IMR-90 (cell line): ENCODE data around the gene SKAP1. TPM values are rescaled to one million over a fixed set of nuclear protein-coding genes. Genes with fewer than 3 reads are reported as not detected.

Experiments used
- ATAC-seq: fragments of 200-7000 bp; cut with Tn5 transposase; 2 replicates; pipeline ENCODE4 v1.9.1; 2020; ENCODE audit warnings: low read depth, mild to moderate bottlenecking, moderate library complexity
- BruUV-seq: library from RNA; stranded (reverse); fragments of 400-500 nt; replicated peaks from 2 replicates; lab custom pipeline; 2021; lab: Mats Ljungman, UMichigan
- CTCF ChIA-PET: fragments of 300-600 bp; formaldehyde crosslinking; extraction: SDS; loops from one replicate; lab custom pipeline; 2021; ENCODE audit warnings: antibody characterized with exemption; lab: Yijun Ruan, JAX
- POLR2A ChIA-PET: fragments of 300-600 bp; sonication (Branson Sonifier 250); formaldehyde crosslinking; loops from one replicate; lab custom pipeline; 2022; ENCODE audit warnings: antibody characterized with exemption; ENCODE audit not compliant: unreplicated experiment; lab: Charles Lee
- DNase-seq: peaks from one replicate; pipeline ENCODE4 v3.0.0; 2013
- H2AFZ ChIP-seq: replicated peaks from 2 replicates; pipeline ENCODE3; 2013; ENCODE audit warnings: low read length, mild to moderate bottlenecking; ENCODE audit not compliant: poor library complexity
- H2AK5ac ChIP-seq: 2 replicates; pipeline ENCODE4 v1.6.1; 2013; ENCODE audit warnings: low read depth, low read length, inconsistent platforms
- H2AK9ac ChIP-seq: replicated peaks from 2 replicates; pipeline ENCODE3; 2013; ENCODE audit warnings: mild to moderate bottlenecking, low read depth, low read length, moderate library complexity; ENCODE audit not compliant: poor library complexity
- H2BK120ac ChIP-seq: 2 replicates; pipeline ENCODE4 v1.6.1; 2013; ENCODE audit warnings: low read depth, low read length, inconsistent platforms
- H2BK15ac ChIP-seq: 3 replicates; pipeline ENCODE4 v1.6.1; 2013; ENCODE audit warnings: low read depth, low read length, inconsistent platforms
- H2BK20ac ChIP-seq: 2 replicates; pipeline ENCODE4 v1.6.1; 2013; ENCODE audit warnings: low read depth, mild to moderate bottlenecking, inconsistent platforms, low read length, moderate library complexity
- H2BK5ac ChIP-seq: 2 replicates; pipeline ENCODE4 v1.6.1; 2013; ENCODE audit warnings: mild to moderate bottlenecking, low read depth, low read length, inconsistent platforms; ENCODE audit not compliant: poor library complexity, severe bottlenecking
- H3K14ac ChIP-seq: replicated peaks from 2 replicates; pipeline ENCODE4 v1.6.1; 2013; ENCODE audit warnings: low read depth, low read length, inconsistent platforms
- H3K18ac ChIP-seq: 2 replicates; pipeline ENCODE4 v1.6.1; 2013; ENCODE audit warnings: low read depth, low read length, control low read depth
- H3K23ac ChIP-seq: 2 replicates; pipeline ENCODE4 v1.6.1; 2013; ENCODE audit warnings: low read depth, low read length, inconsistent platforms
- H3K27ac ChIP-seq: 2 replicates; pipeline ENCODE4 v1.5.1; 2013; ENCODE audit warnings: mild to moderate bottlenecking, control low read depth, low read length; ENCODE audit not compliant: insufficient read depth
- H3K27me3 ChIP-seq: 2 replicates; pipeline ENCODE4 v1.6.1; 2013; ENCODE audit warnings: low read length; ENCODE audit not compliant: control insufficient read depth, insufficient read depth
- H3K36me3 ChIP-seq: 2 replicates; pipeline ENCODE4 v1.6.1; 2013; ENCODE audit warnings: low read length, mixed read lengths; ENCODE audit not compliant: control insufficient read depth, insufficient read depth
- H3K4ac ChIP-seq: 2 replicates; pipeline ENCODE4 v1.6.1; 2013; ENCODE audit warnings: low read depth, low read length, inconsistent platforms
- H3K4me1 ChIP-seq: 2 replicates; pipeline ENCODE4 v1.6.1; 2013; ENCODE audit warnings: low read length, mixed read lengths; ENCODE audit not compliant: control insufficient read depth, insufficient read depth
- H3K4me2 ChIP-seq: 2 replicates; pipeline ENCODE4 v1.6.1; 2013; ENCODE audit warnings: low read depth, mild to moderate bottlenecking, control low read depth, low read length, moderate library complexity
- H3K4me3 ChIP-seq: 2 replicates; pipeline ENCODE4 v1.5.1; 2013; ENCODE audit warnings: low read depth, mild to moderate bottlenecking, control low read depth, low read length, moderate library complexity; ENCODE audit not compliant: insufficient read depth
- H3K56ac ChIP-seq: 2 replicates; pipeline ENCODE4 v1.6.1; 2013; ENCODE audit warnings: low read length, inconsistent platforms; ENCODE audit not compliant: insufficient read depth; ENCODE audit errors: extremely low read depth
- H3K79me1 ChIP-seq, 2 experiments: 2 replicates each; pipeline ENCODE4 v1.6.1; 2013; ENCODE audit warnings: low read length in 2 of 2, inconsistent platforms in 1 of 2, low read depth in 1 of 2
- H3K9ac ChIP-seq: 2 replicates; pipeline ENCODE4 v1.6.1; 2013; ENCODE audit warnings: low read depth, low read length, control low read depth
- H3K9me1 ChIP-seq: 2 replicates; pipeline ENCODE4 v1.6.1; 2013; ENCODE audit warnings: low read length, inconsistent platforms; ENCODE audit not compliant: insufficient read depth
- H3K9me3 ChIP-seq: 2 replicates; pipeline ENCODE4 v1.6.1; 2013; ENCODE audit warnings: low read length; ENCODE audit not compliant: control insufficient read depth, insufficient read depth
- H4K20me1 ChIP-seq: 2 replicates; pipeline ENCODE4 v1.6.1; 2013; ENCODE audit warnings: low read length, inconsistent platforms; ENCODE audit not compliant: insufficient read depth
- H4K5ac ChIP-seq: 2 replicates; pipeline ENCODE4 v1.6.1; 2013; ENCODE audit warnings: mild to moderate bottlenecking, low read depth, low read length, control low read depth
- H4K8ac ChIP-seq, 2 experiments: 2 replicates each; pipeline ENCODE4 v1.6.1; 2013; ENCODE audit warnings: low read depth in 2 of 2, low read length in 2 of 2, control low read depth in 1 of 2, inconsistent platforms in 1 of 2
- H4K91ac ChIP-seq: 2 replicates; pipeline ENCODE4 v1.6.1; 2013; ENCODE audit warnings: low read depth, low read length, inconsistent platforms; ENCODE audit not compliant: insufficient read depth
- BHLHE40 ChIP-seq: fragments of 150-350 bp; IDR thresholded peaks from 2 replicates; pipeline ENCODE4 v1.6.1; 2016; ENCODE audit warnings: mild to moderate bottlenecking, low read depth, low read length
- CEBPB ChIP-seq: IDR thresholded peaks from 2 replicates; pipeline ENCODE4 v1.6.1; 2012; ENCODE audit warnings: low read depth, low read length, improper control_type of control experiment
- CHD1 ChIP-seq: IDR thresholded peaks from 2 replicates; pipeline ENCODE4 v1.6.1; 2012; ENCODE audit warnings: low read depth, low read length, improper control_type of control experiment
- FOS ChIP-seq: fragments of 150-350 bp; IDR thresholded peaks from 2 replicates; pipeline ENCODE4 v1.6.1; 2016; ENCODE audit warnings: low read depth, low read length
- MAZ ChIP-seq: IDR thresholded peaks from 2 replicates; pipeline ENCODE4 v1.6.1; 2012; ENCODE audit warnings: low read depth, mild to moderate bottlenecking, low read length, improper control_type of control experiment, moderate library complexity, borderline replicate concordance
- MXI1 ChIP-seq: IDR thresholded peaks from 2 replicates; pipeline ENCODE4 v1.6.1; 2012; ENCODE audit warnings: low read depth, mild to moderate bottlenecking, low read length, moderate library complexity, borderline replicate concordance
- NFE2L2 ChIP-seq: fragments of 150-350 bp; IDR thresholded peaks from 2 replicates; pipeline ENCODE4 v1.6.1; 2016; ENCODE audit warnings: low read depth, mild to moderate bottlenecking, low read length
- POLR2A ChIP-seq: IDR thresholded peaks from 2 replicates; pipeline ENCODE4 v1.6.1; 2012; ENCODE audit warnings: mild to moderate bottlenecking, low read depth, low read length
- RAD21 ChIP-seq: IDR thresholded peaks from 2 replicates; pipeline ENCODE4 v1.6.1; 2012; ENCODE audit warnings: low read length, improper control_type of control experiment
- RCOR1 ChIP-seq: IDR thresholded peaks from 2 replicates; pipeline ENCODE4 v1.6.1; 2012; ENCODE audit warnings: mild to moderate bottlenecking, low read length, improper control_type of control experiment; ENCODE audit not compliant: insufficient replicate concordance
- RFX5 ChIP-seq: IDR thresholded peaks from 2 replicates; pipeline ENCODE4 v1.8.0; 2012; ENCODE audit warnings: low read depth, mild to moderate bottlenecking, low read length, moderate library complexity
- SMC3 ChIP-seq: fragments of 150-350 bp; IDR thresholded peaks from 2 replicates; pipeline ENCODE4 v1.6.1; 2016; ENCODE audit warnings: low read depth, mild to moderate bottlenecking, antibody characterized with exemption, low read length, moderate library complexity
- WGBS, 2 experiments: methylation state at CpG; one replicate each; pipeline versions ENCODE4 v1.1.5 to v1.1.7; 2013; ENCODE audit warnings: missing lambda C conversion rate in 2 of 2; ENCODE audit not compliant: insufficient read length in 1 of 2; ENCODE audit errors: extremely low coverage in 2 of 2; 5-methylcytosine and 5-hydroxymethylcytosine counted together
- dilution Hi-C: fragments of 300-500 bp; cut with HindIII; formaldehyde crosslinking; loops from one replicate; pipeline ENCODE4 v1.14.3; 2018; ENCODE audit warnings: low sequenced_read_pairs; ENCODE audit not compliant: unreplicated experiment
- in situ Hi-C: fragments of 300-500 bp; cut with MboI; formaldehyde crosslinking; loops from 3 replicates; pipeline ENCODE4 v1.14.3; 2019; ENCODE audit warnings: low sequenced_read_pairs, inconsistent platforms, mixed read lengths
- intact Hi-C: fragments of 100-400 bp; cut with micrococcal nuclease; formaldehyde crosslinking; loops from 2 replicates; pipeline ENCODE4 v1.10.0; 2022
- polyA plus RNA-seq, 3 experiments: library from polyadenylated mRNA; depleted of rRNA; stranded (reverse); fragments of >200 nt; gene quantifications; 2 replicates each; pipeline ENCODE4 v1.2.3, GENCODE V29; 2012; ENCODE audit warnings: low replicate concordance in 1 of 3
- total RNA-seq: library from RNA; depleted of rRNA; stranded (reverse); fragments of >200 nt; gene quantifications from 2 replicates; pipeline ENCODE4 v1.2.3, GENCODE V29; 2012
- TF ChIP-seq, protein P1 (sequence below): fragments of 150-350 bp; IDR thresholded peaks from 2 replicates; pipeline ENCODE4 v1.6.1; 2017; ENCODE audit warnings: mild to moderate bottlenecking, antibody characterized with exemption, low read length, low read depth
- TF ChIP-seq, protein P2 (sequence below): fragments of 150-350 bp; IDR thresholded peaks from 2 replicates; pipeline ENCODE4 v1.6.1; 2016; ENCODE audit warnings: low read depth, mild to moderate bottlenecking, low read length, moderate library complexity, borderline replicate concordance
- TF ChIP-seq, protein P3 (sequence below): conservative IDR thresholded peaks from 2 replicates; pipeline ENCODE4 v1.5.1; 2012; ENCODE audit warnings: mild to moderate bottlenecking, low read depth, low read length, improper control_type of control experiment

SKAP1 gene
- total and polyA plus RNA-seq, 2 of the 4 experiments (the other 2 are of a cell fraction) = not detected

DNA sequence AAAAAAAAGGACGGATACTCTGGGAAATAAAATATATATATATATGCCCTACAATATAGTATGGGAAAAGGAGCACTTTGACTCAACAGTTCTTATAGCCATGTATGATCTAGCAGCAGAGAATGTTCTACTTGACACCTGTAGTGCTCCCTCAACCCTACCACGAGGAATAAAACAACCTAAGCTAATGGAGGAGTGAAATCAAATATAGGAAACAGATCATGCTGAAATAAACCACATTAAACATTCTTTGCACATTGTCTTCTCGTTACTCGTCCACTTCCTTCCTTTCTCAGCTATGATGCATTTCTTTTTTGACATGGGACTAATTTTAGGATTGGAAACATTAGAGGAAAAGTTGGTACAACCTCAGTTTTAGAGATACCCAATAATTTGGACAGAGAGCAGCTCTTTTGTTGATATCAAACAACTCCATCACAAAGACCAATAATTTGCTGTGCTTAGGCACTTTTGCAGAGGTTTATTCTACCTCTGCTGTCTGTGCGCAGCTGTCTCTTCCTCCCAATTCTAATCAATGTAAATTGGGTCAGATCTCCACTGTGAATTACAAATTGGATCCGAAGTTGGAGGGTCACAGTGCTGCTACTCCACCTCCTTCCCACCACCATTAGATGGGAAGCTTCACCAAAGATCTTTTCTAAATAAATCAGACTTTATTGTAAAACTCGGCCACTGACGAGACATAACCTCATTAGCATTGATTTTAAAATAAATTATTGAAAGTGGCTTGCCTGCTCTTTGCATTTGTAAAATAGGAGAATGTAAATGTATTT, 256.6 kb downstream of the SKAP1 start:
- DNase-seq (no peak), ATAC-seq (no peak)
- intact Hi-C loops (no loop called here), in situ Hi-C loops (no loop called here), dilution Hi-C loops (no loop called here)
- Histone ChIP-seq H4K20me1 (no peaks in the 10 kb centered on the region), H2AK9ac (no peak overlapping the region), H3K27me3 (peaks cover 51% of the 10 kb centered on the region), H2BK15ac (no peak overlapping the region), H3K14ac (no peak overlapping the region), H3K4ac (no peak overlapping the region), H3K56ac (no peak overlapping the region), H3K79me1 (no peaks in the 10 kb centered on the region), H4K8ac (no peak overlapping the region), H3K9me1 (no peaks in the 10 kb centered on the region), H4K91ac (no peak overlapping the region), H3K4me2 (no peak overlapping the region), H2BK5ac (peak overlapping the region; percentile 33), H3K9me3 (no peaks in the 10 kb centered on the region), H4K5ac (no peak overlapping the region), H3K4me1 (no peaks in the 10 kb centered on the region), H3K18ac (no peak overlapping the region), H2BK120ac (no peak overlapping the region), H3K9ac (no peak overlapping the region), H2AFZ (no peak overlapping the region), H3K27ac (no peak overlapping the region), H3K23ac (no peak overlapping the region), H3K4me3 (no peak overlapping the region), H2BK20ac (no peak overlapping the region), H2AK5ac (no peak overlapping the region), H3K36me3 (no peaks in the 10 kb centered on the region)
- ChIA-PET POLR2A (no interaction called here), CTCF (interaction anchor here (0.7 to 1.7 kb wide), 2 partner anchors 18 to 1384 kb away, joined by 3 read pairs; no protein-coding TSS in a partner anchor)
- TF ChIP-seq RCOR1 (no peak), MXI1 (no peak), CEBPB (no peak), SMC3 (no peak), NFE2L2 (no peak), BHLHE40 (no peak), CHD1 (no peak), RFX5 (no peak), POLR2A (no peak), MAZ (no peak), FOS (no peak), RAD21 (no peak)
- TF ChIP-seq, protein P1, sequence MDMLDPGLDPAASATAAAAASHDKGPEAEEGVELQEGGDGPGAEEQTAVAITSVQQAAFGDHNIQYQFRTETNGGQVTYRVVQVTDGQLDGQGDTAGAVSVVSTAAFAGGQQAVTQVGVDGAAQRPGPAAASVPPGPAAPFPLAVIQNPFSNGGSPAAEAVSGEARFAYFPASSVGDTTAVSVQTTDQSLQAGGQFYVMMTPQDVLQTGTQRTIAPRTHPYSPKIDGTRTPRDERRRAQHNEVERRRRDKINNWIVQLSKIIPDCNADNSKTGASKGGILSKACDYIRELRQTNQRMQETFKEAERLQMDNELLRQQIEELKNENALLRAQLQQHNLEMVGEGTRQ = no peak
- TF ChIP-seq, protein P2, sequence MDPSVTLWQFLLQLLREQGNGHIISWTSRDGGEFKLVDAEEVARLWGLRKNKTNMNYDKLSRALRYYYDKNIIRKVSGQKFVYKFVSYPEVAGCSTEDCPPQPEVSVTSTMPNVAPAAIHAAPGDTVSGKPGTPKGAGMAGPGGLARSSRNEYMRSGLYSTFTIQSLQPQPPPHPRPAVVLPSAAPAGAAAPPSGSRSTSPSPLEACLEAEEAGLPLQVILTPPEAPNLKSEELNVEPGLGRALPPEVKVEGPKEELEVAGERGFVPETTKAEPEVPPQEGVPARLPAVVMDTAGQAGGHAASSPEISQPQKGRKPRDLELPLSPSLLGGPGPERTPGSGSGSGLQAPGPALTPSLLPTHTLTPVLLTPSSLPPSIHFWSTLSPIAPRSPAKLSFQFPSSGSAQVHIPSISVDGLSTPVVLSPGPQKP = no peak
- TF ChIP-seq, protein P3, sequence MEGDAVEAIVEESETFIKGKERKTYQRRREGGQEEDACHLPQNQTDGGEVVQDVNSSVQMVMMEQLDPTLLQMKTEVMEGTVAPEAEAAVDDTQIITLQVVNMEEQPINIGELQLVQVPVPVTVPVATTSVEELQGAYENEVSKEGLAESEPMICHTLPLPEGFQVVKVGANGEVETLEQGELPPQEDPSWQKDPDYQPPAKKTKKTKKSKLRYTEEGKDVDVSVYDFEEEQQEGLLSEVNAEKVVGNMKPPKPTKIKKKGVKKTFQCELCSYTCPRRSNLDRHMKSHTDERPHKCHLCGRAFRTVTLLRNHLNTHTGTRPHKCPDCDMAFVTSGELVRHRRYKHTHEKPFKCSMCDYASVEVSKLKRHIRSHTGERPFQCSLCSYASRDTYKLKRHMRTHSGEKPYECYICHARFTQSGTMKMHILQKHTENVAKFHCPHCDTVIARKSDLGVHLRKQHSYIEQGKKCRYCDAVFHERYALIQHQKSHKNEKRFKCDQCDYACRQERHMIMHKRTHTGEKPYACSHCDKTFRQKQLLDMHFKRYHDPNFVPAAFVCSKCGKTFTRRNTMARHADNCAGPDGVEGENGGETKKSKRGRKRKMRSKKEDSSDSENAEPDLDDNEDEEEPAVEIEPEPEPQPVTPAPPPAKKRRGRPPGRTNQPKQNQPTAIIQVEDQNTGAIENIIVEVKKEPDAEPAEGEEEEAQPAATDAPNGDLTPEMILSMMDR = no peak
- WGBS, 2 experiments = 100% methylated on average over 1 of the region's 8 CpGs; no CpG with 5 or more reads in 1 of the 2 experiments
- BruUV-seq = no TSS peak
